OCI-LY1 (cell line): ENCODE measurements around the gene WDR82.

Experiments
- H2AFZ ChIP-seq: fragments of 200-600 bp; sonication (generic), shearing (Covaris generic); 2 replicates; pipeline ENCODE4 v1.6.0; 2014; ENCODE audit warnings: antibody characterized with exemption, mild to moderate bottlenecking, low read length
- H3F3A ChIP-seq: fragments of 200-600 bp; sonication (generic), shearing (Covaris generic); 2 replicates; pipeline ENCODE4 v1.6.0; 2014; ENCODE audit warnings: mild to moderate bottlenecking, antibody characterized with exemption, low read length, moderate library complexity; ENCODE audit not compliant: insufficient read depth
- H3K27ac ChIP-seq: fragments of 200-600 bp; sonication (generic); 2 replicates; pipeline ENCODE4 v1.5.1; 2014; ENCODE audit warnings: low read length, mixed run types, mild to moderate bottlenecking, low read depth; ENCODE audit not compliant: poor library complexity, severe bottlenecking
- H3K27me3 ChIP-seq: fragments of 200-600 bp; sonication (generic); 2 replicates; pipeline ENCODE4 v1.6.0; 2014; ENCODE audit warnings: antibody characterized with exemption, mild to moderate bottlenecking, low read length, moderate library complexity; ENCODE audit not compliant: insufficient read depth
- H3K36me3 ChIP-seq: fragments of 200-600 bp; sonication (generic); 2 replicates; pipeline ENCODE4 v1.6.1; 2014; ENCODE audit warnings: mild to moderate bottlenecking, antibody characterized with exemption, low read length, moderate library complexity, mixed read lengths; ENCODE audit not compliant: insufficient read depth
- H3K4me1 ChIP-seq: fragments of 200-600 bp; sonication (generic); 2 replicates; pipeline ENCODE4 v1.5.1; 2014; ENCODE audit warnings: mild to moderate bottlenecking, low read length, moderate library complexity; ENCODE audit not compliant: insufficient read depth, severe bottlenecking
- H3K4me2 ChIP-seq: fragments of 200-600 bp; sonication (generic), shearing (Covaris generic); 2 replicates; pipeline ENCODE4 v1.6.1; 2014; ENCODE audit warnings: low read length
- H3K4me3 ChIP-seq: fragments of 200-600 bp; sonication (generic); 2 replicates; pipeline ENCODE4 v1.5.1; 2014; ENCODE audit warnings: low read length, low read depth, mild to moderate bottlenecking, mixed read lengths; ENCODE audit not compliant: poor library complexity, severe bottlenecking
- H3K79me2 ChIP-seq: fragments of 200-600 bp; shearing (Covaris generic); 2 replicates; pipeline ENCODE4 v1.6.1; 2016; ENCODE audit warnings: mixed run types, low read length, mixed read lengths; ENCODE audit not compliant: insufficient read depth
- H3K9ac ChIP-seq: fragments of 200-600 bp; sonication (generic), shearing (Covaris generic); 2 replicates; pipeline ENCODE4 v1.6.1; 2014; ENCODE audit warnings: mild to moderate bottlenecking, low read length, mixed read lengths
- H3K9me2 ChIP-seq: fragments of 200-600 bp; sonication (generic), shearing (Covaris generic); 2 replicates; pipeline ENCODE4 v1.6.1; 2014; ENCODE audit warnings: low read depth, mild to moderate bottlenecking, low read length, mixed read lengths
- H3K9me3 ChIP-seq: fragments of 200-600 bp; shearing (Covaris generic); 2 replicates; pipeline ENCODE4 v1.6.1; 2014; ENCODE audit warnings: low read length, mixed read lengths
- H4K20me1 ChIP-seq: fragments of 200-600 bp; sonication (generic), shearing (Covaris generic); 2 replicates; pipeline ENCODE4 v1.6.0; 2016; ENCODE audit warnings: mild to moderate bottlenecking, low read length; ENCODE audit not compliant: insufficient read depth
- EZH2 ChIP-seq: fragments of 200-600 bp; sonication (generic), shearing (Covaris generic); IDR thresholded peaks from 2 replicates; pipeline ENCODE4 v1.8.0; 2017; ENCODE audit warnings: borderline replicate concordance, mixed run types, mild to moderate bottlenecking, antibody characterized with exemption, low read length, moderate library complexity, mixed read lengths
- TF ChIP-seq, protein P1 (sequence below): fragments of 200-600 bp; sonication (generic), shearing (Covaris generic); IDR thresholded peaks from 2 replicates; pipeline ENCODE4 v1.5.1; 2017; ENCODE audit warnings: mild to moderate bottlenecking, antibody characterized with exemption, low read length, moderate library complexity, mixed read lengths

WDR82 gene

DNA sequence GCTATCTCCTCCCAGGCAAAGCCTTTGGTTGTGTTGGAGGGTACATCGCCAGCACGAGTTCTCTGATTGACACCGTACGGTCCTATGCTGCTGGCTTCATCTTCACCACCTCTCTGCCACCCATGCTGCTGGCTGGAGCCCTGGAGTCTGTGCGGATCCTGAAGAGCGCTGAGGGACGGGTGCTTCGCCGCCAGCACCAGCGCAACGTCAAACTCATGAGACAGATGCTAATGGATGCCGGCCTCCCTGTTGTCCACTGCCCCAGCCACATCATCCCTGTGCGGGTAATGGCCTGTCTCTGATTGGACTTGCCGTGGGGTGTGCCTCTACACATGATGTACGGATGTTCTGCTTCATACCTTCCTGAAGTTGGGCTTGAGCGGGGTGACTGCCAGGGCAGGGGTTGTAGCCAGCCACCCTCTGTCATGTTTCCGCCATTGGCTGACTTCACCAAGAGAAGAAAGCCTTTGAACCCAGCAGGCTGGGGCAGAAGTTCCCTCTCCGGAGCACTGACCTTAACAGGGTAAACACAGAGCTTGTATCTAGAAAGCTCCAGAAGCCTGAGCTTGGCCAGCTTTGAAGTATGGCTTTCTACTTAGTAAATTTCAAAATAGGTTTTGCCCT, 67.1 kb downstream of the WDR82 start:
- no peaks in the 10 kb centered on the region for H3F3A ChIP-seq
- no peaks in the 10 kb centered on the region for H3K9me2 ChIP-seq
- H3K4me2 ChIP-seq, result no peak overlapping the region
- no peaks in the 10 kb centered on the region for H3K9me3 ChIP-seq
- no peak overlapping the region for H2AFZ ChIP-seq
- no peak overlapping the region for H3K27ac ChIP-seq
- H4K20me1 ChIP-seq, result no peaks in the 10 kb centered on the region
- H3K4me3 ChIP-seq, result no peak overlapping the region
- H3K9ac ChIP-seq, result no peak overlapping the region
- no peaks in the 10 kb centered on the region for H3K79me2 ChIP-seq
- no peaks in the 10 kb centered on the region for H3K4me1 ChIP-seq
- H3K36me3 ChIP-seq, result peaks cover 89% of the 10 kb centered on the region
- TF ChIP-seq EZH2, result no peak
- TF ChIP-seq, protein P1, sequence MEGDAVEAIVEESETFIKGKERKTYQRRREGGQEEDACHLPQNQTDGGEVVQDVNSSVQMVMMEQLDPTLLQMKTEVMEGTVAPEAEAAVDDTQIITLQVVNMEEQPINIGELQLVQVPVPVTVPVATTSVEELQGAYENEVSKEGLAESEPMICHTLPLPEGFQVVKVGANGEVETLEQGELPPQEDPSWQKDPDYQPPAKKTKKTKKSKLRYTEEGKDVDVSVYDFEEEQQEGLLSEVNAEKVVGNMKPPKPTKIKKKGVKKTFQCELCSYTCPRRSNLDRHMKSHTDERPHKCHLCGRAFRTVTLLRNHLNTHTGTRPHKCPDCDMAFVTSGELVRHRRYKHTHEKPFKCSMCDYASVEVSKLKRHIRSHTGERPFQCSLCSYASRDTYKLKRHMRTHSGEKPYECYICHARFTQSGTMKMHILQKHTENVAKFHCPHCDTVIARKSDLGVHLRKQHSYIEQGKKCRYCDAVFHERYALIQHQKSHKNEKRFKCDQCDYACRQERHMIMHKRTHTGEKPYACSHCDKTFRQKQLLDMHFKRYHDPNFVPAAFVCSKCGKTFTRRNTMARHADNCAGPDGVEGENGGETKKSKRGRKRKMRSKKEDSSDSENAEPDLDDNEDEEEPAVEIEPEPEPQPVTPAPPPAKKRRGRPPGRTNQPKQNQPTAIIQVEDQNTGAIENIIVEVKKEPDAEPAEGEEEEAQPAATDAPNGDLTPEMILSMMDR, result no peak
- H3K27me3 ChIP-seq, result no peaks in the 10 kb centered on the region

- Histone ChIP-seq H3K4me2 (no peak overlapping the region), H3K9ac (no peak overlapping the region), H3K9me3 (no peaks in the 10 kb centered on the region), H3K4me1 (no peaks in the 10 kb centered on the region), H2AFZ (no peak overlapping the region), H3K27ac (no peak overlapping the region), H3K4me3 (no peak overlapping the region), H3K27me3 (no peaks in the 10 kb centered on the region), H3K79me2 (no peaks in the 10 kb centered on the region), H3K9me2 (no peaks in the 10 kb centered on the region), H3K36me3 (peaks cover 93% of the 10 kb centered on the region), H3F3A (no peaks in the 10 kb centered on the region), H4K20me1 (no peaks in the 10 kb centered on the region)
- TF ChIP-seq EZH2, result no peak
- TF ChIP-seq, protein P1, result no peak
These were observed 67.9 kb downstream of the WDR82 start for GRCh38 chr3:52210550-52211046.

- no peak for TF ChIP-seq EZH2
- TF ChIP-seq, protein P1, result no peak
- Histone ChIP-seq H3K9ac (no peak overlapping the region), H3K36me3 (peaks cover 95% of the 10 kb centered on the region), H3K4me1 (no peaks in the 10 kb centered on the region), H3K4me3 (no peak overlapping the region), H3K27ac (no peak overlapping the region), H4K20me1 (no peaks in the 10 kb centered on the region), H3K4me2 (no peak overlapping the region), H3K9me3 (no peaks in the 10 kb centered on the region), H2AFZ (no peak overlapping the region), H3K27me3 (no peaks in the 10 kb centered on the region), H3K9me2 (no peaks in the 10 kb centered on the region), H3K79me2 (no peaks in the 10 kb centered on the region), H3F3A (no peaks in the 10 kb centered on the region)
These were observed 68.4 kb downstream of the WDR82 start for GRCh38 chr3:52210037-52210436.
